CD14-positive monocyte (primary cell): ENCODE data around the gene ZNF827. TPM values are rescaled to one million over a fixed set of nuclear protein-coding genes. Genes with fewer than 3 reads are reported as not detected.

Experiments
- DNase-seq, 3 donors: peaks; one replicate each; pipeline ENCODE4 v3.0.0-alpha.2; 2011 to 2022
- H2AFZ ChIP-seq: 2 replicates; pipeline ENCODE4 v1.6.0; 2012; ENCODE audit warnings: mild to moderate bottlenecking, low read depth, low read length, inconsistent platforms; ENCODE audit not compliant: insufficient read depth, poor library complexity, severe bottlenecking
- H3K27ac ChIP-seq, 2 donors: 1 replicate in 1 of 2; 2 replicates in 1 of 2; pipeline ENCODE4 v1.5.1; 2012 to 2013; ENCODE audit warnings: low read length in 2 of 2, control low read depth in 1 of 2, inconsistent platforms in 1 of 2, low read depth in 1 of 2, mild to moderate bottlenecking in 1 of 2
- H3K27me3 ChIP-seq, 2 donors: one replicate each; pipeline versions ENCODE4 v1.6.0 to v1.6.1; 2011 to 2013; ENCODE audit warnings: low read length in 2 of 2; ENCODE audit not compliant: control insufficient read depth in 2 of 2, insufficient read depth in 2 of 2
- H3K36me3 ChIP-seq, 2 donors: replicated peaks in 1 of 2; 1 replicate in 1 of 2; 2 replicates in 1 of 2; pipeline versions ENCODE4 v1.5.1 to v1.6.1; 2012 to 2013; ENCODE audit warnings: low read length in 2 of 2, control low read depth in 1 of 2, inconsistent platforms in 1 of 2, mild to moderate bottlenecking in 1 of 2; ENCODE audit not compliant: insufficient read depth in 2 of 2, control insufficient read depth in 1 of 2
- H3K4me1 ChIP-seq, 2 donors: 1 replicate in 1 of 2; 2 replicates in 1 of 2; pipeline versions ENCODE4 v1.5.1 to v1.6.1; 2012 to 2013; ENCODE audit warnings: low read length in 2 of 2, control low read depth in 1 of 2, inconsistent platforms in 1 of 2, mild to moderate bottlenecking in 1 of 2, moderate library complexity in 1 of 2; ENCODE audit not compliant: insufficient read depth in 2 of 2, control insufficient read depth in 1 of 2
- H3K4me2 ChIP-seq: replicated peaks from 2 replicates; pipeline ENCODE3; 2012; ENCODE audit warnings: low read length, moderate library complexity, mild to moderate bottlenecking; ENCODE audit not compliant: poor library complexity, severe bottlenecking; ENCODE audit errors: extremely low read depth
- H3K4me3 ChIP-seq, 3 experiments: fragments of 200-600 bp in 1 of 3; sonication (generic) in 1 of 3; replicated peaks in 1 of 3; 1 replicate in 2 of 3; 2 replicates in 1 of 3; pipeline ENCODE4 v1.5.1; 2011 to 2013; ENCODE audit warnings: low read length in 3 of 3, mild to moderate bottlenecking in 3 of 3, control low read depth in 2 of 3, low read depth in 2 of 3, inconsistent platforms in 1 of 3, moderate library complexity in 1 of 3
- H3K79me2 ChIP-seq: 2 replicates; pipeline ENCODE4 v1.6.0; 2012; ENCODE audit warnings: mild to moderate bottlenecking, control low read depth, inconsistent platforms, low read length, moderate library complexity; ENCODE audit not compliant: insufficient read depth
- H3K9ac ChIP-seq: 2 replicates; pipeline ENCODE4 v1.6.0; 2017; ENCODE audit warnings: low read length, mild to moderate bottlenecking; ENCODE audit not compliant: insufficient read depth, poor library complexity, severe bottlenecking
- H3K9me3 ChIP-seq, 2 donors: replicated peaks in 1 of 2; 1 replicate in 1 of 2; 2 replicates in 1 of 2; pipeline versions ENCODE4 v1.5.1 to v1.6.1; 2012 to 2013; ENCODE audit warnings: low read length in 2 of 2, control low read depth in 1 of 2; ENCODE audit not compliant: control insufficient read depth in 1 of 2, insufficient read depth in 1 of 2
- H4K20me1 ChIP-seq: 2 replicates; pipeline ENCODE4 v1.6.0; 2012; ENCODE audit warnings: mild to moderate bottlenecking, low read length, control low read depth, moderate library complexity; ENCODE audit not compliant: insufficient read depth
- H3K27ac Mint-ChIP-seq, 7 donors: one replicate each; pipeline ENCODE4 v1.8.0; 2020; ENCODE audit warnings: mild to moderate bottlenecking in 7 of 7, mixed read lengths in 7 of 7, moderate library complexity in 6 of 7, inconsistent platforms in 2 of 7
- H3K27me3 Mint-ChIP-seq, 3 donors: one replicate each; pipeline ENCODE4 v1.8.0; 2021 to 2022; ENCODE audit warnings: low read depth in 3 of 3, mild to moderate bottlenecking in 3 of 3, mixed read lengths in 3 of 3, moderate library complexity in 3 of 3, inconsistent platforms in 1 of 3
- H3K36me3 Mint-ChIP-seq, 2 donors: one replicate each; pipeline ENCODE4 v1.8.0; 2020; ENCODE audit warnings: mixed read lengths in 2 of 2, inconsistent platforms in 1 of 2, mild to moderate bottlenecking in 1 of 2
- H3K4me1 Mint-ChIP-seq: one replicate; pipeline ENCODE4 v1.8.0; 2020; ENCODE audit warnings: mild to moderate bottlenecking, mixed read lengths
- H3K4me3 Mint-ChIP-seq, 2 donors: one replicate each; pipeline ENCODE4 v1.8.0; 2020; ENCODE audit warnings: mild to moderate bottlenecking in 2 of 2, mixed read lengths in 2 of 2, moderate library complexity in 1 of 2
- H3K9me3 Mint-ChIP-seq, 7 donors: one replicate each; pipeline ENCODE4 v1.8.0; 2020 to 2022; ENCODE audit warnings: mixed read lengths in 7 of 7, mild to moderate bottlenecking in 6 of 7, moderate library complexity in 6 of 7, inconsistent platforms in 2 of 7
- WGBS: methylation state at CpG from one replicate; pipeline ENCODE4 v1.1.5; 2013; ENCODE audit warnings: missing lambda C conversion rate; ENCODE audit not compliant: insufficient coverage; 5-methylcytosine and 5-hydroxymethylcytosine counted together
- intact Hi-C, 2 donors: fragments of 100-400 bp; cut with micrococcal nuclease; formaldehyde crosslinking; loops; one replicate each; pipeline versions ENCODE4 v1.15.0 to v1.15.1; 2023
- polyA plus RNA-seq, 3 donors: library from polyadenylated mRNA; depleted of rRNA in 1 of 3; unstranded in 2 of 3; stranded (reverse) in 1 of 3; fragments of 300-500 nt in 2 of 3; fragments of >200 nt in 1 of 3; fragmentation: Illumina TruSeq in 2 of 3; gene quantifications; 1 replicate in 2 of 3; 2 replicates in 1 of 3; pipeline ENCODE4 v1.2.3, GENCODE V29; 2012 to 2021
- small RNA-seq: library from RNA; depleted of rRNA; stranded (forward); fragments of <200 nt; gene quantifications from one replicate; pipeline ENCODE3, GENCODE V24; 2012; ENCODE audit warnings: low read depth; ENCODE audit not compliant: insufficient read length
- TF ChIP-seq, protein P1 (sequence below): fragments of 200-600 bp; IDR thresholded peaks from one replicate; pipeline ENCODE4 v1.8.0; 2022; ENCODE audit warnings: antibody characterized with exemption, mild to moderate bottlenecking

Gene ZNF827
- polyA plus RNA-seq, 3 donors = 0.04 TPM; not detected in 2

DNA sequence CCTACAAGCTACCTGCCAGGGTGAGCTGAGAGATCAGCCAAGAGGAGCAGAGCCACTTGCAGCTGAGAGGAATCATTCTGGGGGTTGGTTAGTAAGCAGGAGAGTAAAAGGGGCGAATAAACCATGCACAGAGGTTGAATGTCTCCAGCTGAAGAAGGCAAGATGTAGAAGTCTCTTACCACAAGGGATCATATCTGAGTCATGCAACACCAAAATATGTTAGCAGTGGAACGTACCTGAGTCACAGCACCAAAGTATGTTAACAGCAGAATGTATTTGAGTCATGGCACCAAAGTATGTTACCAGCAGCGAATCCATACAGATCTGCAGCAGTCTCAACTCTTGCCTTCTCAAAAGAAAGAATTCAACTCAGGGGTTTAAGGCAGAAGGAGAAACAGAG, 228.8 kb downstream of the ZNF827 start:
- intact Hi-C loops = no loop called here

GRCh38 chr4:145709336-145709735, 229.3 kb downstream of the ZNF827 start:
- Histone ChIP-seq H4K20me1 (no peaks in the 10 kb centered on the region), H3K4me3 (no peak overlapping the region), H3K4me2 (no peak overlapping the region), H3K36me3 (no peaks in the 10 kb centered on the region), H3K9ac (no peak overlapping the region), H3K4me1 (no peaks in the 10 kb centered on the region), H3K79me2 (no peaks in the 10 kb centered on the region), H2AFZ (no peak overlapping the region), H3K27me3 (no peaks in the 10 kb centered on the region), H3K9me3 (peaks cover 0 to 4% of the 10 kb centered on the region in 2 donors), H3K27ac (no peak overlapping the region)
- DNase-seq = no peak
- Mint-ChIP-seq H3K4me3 (no peak overlapping the region), H3K9me3 (peaks cover 7 to 23% (median 13%) of the 10 kb centered on the region in 7 donors), H3K4me1 (no peaks in the 10 kb centered on the region), H3K36me3 (no peaks in the 10 kb centered on the region), H3K27me3 (peaks cover 0 to 2% (median 0%) of the 10 kb centered on the region in 3 donors), H3K27ac (no peak overlapping the region)
- intact Hi-C loops = no loop called here
- 100% methylated on average over 1 of the region's 1 CpG for WGBS
- TF ChIP-seq, protein P1, sequence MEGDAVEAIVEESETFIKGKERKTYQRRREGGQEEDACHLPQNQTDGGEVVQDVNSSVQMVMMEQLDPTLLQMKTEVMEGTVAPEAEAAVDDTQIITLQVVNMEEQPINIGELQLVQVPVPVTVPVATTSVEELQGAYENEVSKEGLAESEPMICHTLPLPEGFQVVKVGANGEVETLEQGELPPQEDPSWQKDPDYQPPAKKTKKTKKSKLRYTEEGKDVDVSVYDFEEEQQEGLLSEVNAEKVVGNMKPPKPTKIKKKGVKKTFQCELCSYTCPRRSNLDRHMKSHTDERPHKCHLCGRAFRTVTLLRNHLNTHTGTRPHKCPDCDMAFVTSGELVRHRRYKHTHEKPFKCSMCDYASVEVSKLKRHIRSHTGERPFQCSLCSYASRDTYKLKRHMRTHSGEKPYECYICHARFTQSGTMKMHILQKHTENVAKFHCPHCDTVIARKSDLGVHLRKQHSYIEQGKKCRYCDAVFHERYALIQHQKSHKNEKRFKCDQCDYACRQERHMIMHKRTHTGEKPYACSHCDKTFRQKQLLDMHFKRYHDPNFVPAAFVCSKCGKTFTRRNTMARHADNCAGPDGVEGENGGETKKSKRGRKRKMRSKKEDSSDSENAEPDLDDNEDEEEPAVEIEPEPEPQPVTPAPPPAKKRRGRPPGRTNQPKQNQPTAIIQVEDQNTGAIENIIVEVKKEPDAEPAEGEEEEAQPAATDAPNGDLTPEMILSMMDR = no peak

More for the DNA sequence above, 228.8 kb downstream of the ZNF827 start:
- no peak overlapping the region for H3K4me3 Mint-ChIP-seq
- WGBS = no CpG with 5 or more reads among the region's 3 CpGs
- peaks cover 7 to 23% (median 13%) of the 10 kb centered on the region in 7 donors for H3K9me3 Mint-ChIP-seq
- no peak overlapping the region for H3K9ac ChIP-seq
- no peak for DNase-seq
- H3K4me3 ChIP-seq = no peak overlapping the region
- peaks cover 0 to 4% of the 10 kb centered on the region in 2 donors for H3K9me3 ChIP-seq
- no peaks in the 10 kb centered on the region for H3K4me1 ChIP-seq
- H3K4me2 ChIP-seq = no peak overlapping the region
- H3K36me3 Mint-ChIP-seq = no peaks in the 10 kb centered on the region
- no peaks in the 10 kb centered on the region for H3K79me2 ChIP-seq
- H3K27me3 Mint-ChIP-seq = peaks cover 0 to 2% (median 0%) of the 10 kb centered on the region in 3 donors
- H3K27ac Mint-ChIP-seq = no peak overlapping the region
- TF ChIP-seq, protein P1 = no peak
- no peaks in the 10 kb centered on the region for H3K27me3 ChIP-seq
- no peaks in the 10 kb centered on the region for H4K20me1 ChIP-seq
- no peak overlapping the region for H2AFZ ChIP-seq
- H3K27ac ChIP-seq = no peak overlapping the region
- no peaks in the 10 kb centered on the region for H3K36me3 ChIP-seq
- no peaks in the 10 kb centered on the region for H3K4me1 Mint-ChIP-seq

Small RNAs within 50 kb of the gene (small RNA-seq; reads per million reads assigned to genes)
- gene RF00019 = not detected

Other genes starting within 250 kb of the ZNF827 start
- gene LSM6, start 236.9 kb upstream of the ZNF827 start, polyA plus RNA-seq = 10 to 100 TPM; 41.1 to 89.7 (median 66.2) TPM